Measurements from ENCODE around the gene ITPRIPL2.

ITPRIPL2 gene

GRCh38 chr16:19106625-19107020 lies 7.1 kb upstream of the ITPRIPL2 start:
- H3K27ac ChIP-seq (ENCODE audit: low read length), result no peak overlapping the region
- H3K27me3 ChIP-seq (ENCODE audit: low read depth, low read length), result no peaks in the 10 kb centered on the region
- TF ChIP-seq EZH2phosphoT487 (IDR thresholded peaks at IDR 0.05; ENCODE audit: low read depth), result no peak
- no peak for TF ChIP-seq CTCF (IDR thresholded peaks at IDR 0.05; ENCODE audit: low read depth, low read length)
- H3K79me2 ChIP-seq (ENCODE audit: low read length), result no peaks in the 10 kb centered on the region
- no peaks in the 10 kb centered on the region for H3K9me3 ChIP-seq (ENCODE audit: insufficient read depth, low read length)
- no peak overlapping the region for H3K9ac ChIP-seq (ENCODE audit: low read length)
- H3K4me2 ChIP-seq (ENCODE audit: low read length), result no peak overlapping the region
- H3K4me1 ChIP-seq (ENCODE audit: low read length), result peaks cover 14% of the 10 kb centered on the region
- H2AFZ ChIP-seq (ENCODE audit: low read depth, low read length), result no peak overlapping the region
- H4K20me1 ChIP-seq (ENCODE audit: insufficient read depth, low read length), result no peaks in the 10 kb centered on the region
- no peak overlapping the region for H3K4me3 ChIP-seq (ENCODE audit: low read length)
- no peaks in the 10 kb centered on the region for H3K36me3 ChIP-seq (replicated peaks; ENCODE audit: low read depth, low read length)

GRCh38 chr16:19108409-19109287 lies 5.1 kb upstream of the ITPRIPL2 start:
- Histone ChIP-seq H4K20me1 (ENCODE audit: insufficient read depth, low read length) (no peaks in the 10 kb centered on the region), H3K9me3 (ENCODE audit: insufficient read depth, low read length) (no peaks in the 10 kb centered on the region), H3K4me2 (ENCODE audit: low read length) (peak overlapping the region; percentile 54; the same call in 1 of the 2 replicates)

GRCh38 chr16:19109288-19109664 lies 4.5 kb upstream of the ITPRIPL2 start:
- no peak overlapping the region for H3K9ac ChIP-seq (ENCODE audit: low read length)
- no peaks in the 10 kb centered on the region for H4K20me1 ChIP-seq (ENCODE audit: insufficient read depth, low read length)
- no peaks in the 10 kb centered on the region for H3K79me2 ChIP-seq (ENCODE audit: low read length)
- no peak overlapping the region for H3K4me3 ChIP-seq (ENCODE audit: low read length)
- no peak overlapping the region for H3K27ac ChIP-seq (ENCODE audit: low read length)
- H3K9me3 ChIP-seq (ENCODE audit: insufficient read depth, low read length), result no peaks in the 10 kb centered on the region
- H2AFZ ChIP-seq (ENCODE audit: low read depth, low read length), result no peak overlapping the region
- peaks cover 14% of the 10 kb centered on the region for H3K4me1 ChIP-seq (ENCODE audit: low read length)
- TF ChIP-seq EZH2phosphoT487 (IDR thresholded peaks at IDR 0.05; ENCODE audit: low read depth) (no peak), CTCF (IDR thresholded peaks at IDR 0.05; ENCODE audit: low read depth, low read length) (no peak)
- H3K4me2 ChIP-seq (ENCODE audit: low read length), result no peak overlapping the region
- no peaks in the 10 kb centered on the region for H3K36me3 ChIP-seq (replicated peaks; ENCODE audit: low read depth, low read length)
- no peaks in the 10 kb centered on the region for H3K27me3 ChIP-seq (ENCODE audit: low read depth, low read length)

More at GRCh38 chr16:19108409-19109287, 5.1 kb upstream of the ITPRIPL2 start:
- Histone ChIP-seq H3K27me3 (ENCODE audit: low read depth, low read length) (no peaks in the 10 kb centered on the region), H3K36me3 (replicated peaks; ENCODE audit: low read depth, low read length) (no peaks in the 10 kb centered on the region), H3K79me2 (ENCODE audit: low read length) (no peaks in the 10 kb centered on the region), H3K4me1 (ENCODE audit: low read length) (peaks cover 14% of the 10 kb centered on the region), H3K9ac (ENCODE audit: low read length) (no peak overlapping the region), H2AFZ (ENCODE audit: low read depth, low read length) (no peak overlapping the region), H3K4me3 (ENCODE audit: low read length) (no peak overlapping the region), H3K27ac (ENCODE audit: low read length) (no peak overlapping the region)
- TF ChIP-seq EZH2phosphoT487 (IDR thresholded peaks at IDR 0.05; ENCODE audit: low read depth), result no peak
- TF ChIP-seq CTCF (IDR thresholded peaks at IDR 0.05; ENCODE audit: low read depth, low read length), result no peak

- Histone ChIP-seq H3K4me1 (ENCODE audit: low read length) (peaks cover 14% of the 10 kb centered on the region), H3K4me2 (ENCODE audit: low read length) (no peak overlapping the region), H2AFZ (ENCODE audit: low read depth, low read length) (no peak overlapping the region), H3K27me3 (ENCODE audit: low read depth, low read length) (no peaks in the 10 kb centered on the region), H3K27ac (ENCODE audit: low read length) (no peak overlapping the region), H3K9me3 (ENCODE audit: insufficient read depth, low read length) (no peaks in the 10 kb centered on the region), H4K20me1 (ENCODE audit: insufficient read depth, low read length) (no peaks in the 10 kb centered on the region), H3K4me3 (ENCODE audit: low read length) (no peak overlapping the region), H3K79me2 (ENCODE audit: low read length) (no peaks in the 10 kb centered on the region), H3K9ac (ENCODE audit: low read length) (no peak overlapping the region), H3K36me3 (replicated peaks; ENCODE audit: low read depth, low read length) (no peaks in the 10 kb centered on the region)
- TF ChIP-seq CTCF (IDR thresholded peaks at IDR 0.05; ENCODE audit: low read depth, low read length), result no peak
- no peak for TF ChIP-seq EZH2phosphoT487 (IDR thresholded peaks at IDR 0.05; ENCODE audit: low read depth)
Observed at GRCh38 chr16:19110537-19111360, 3.0 kb upstream of the ITPRIPL2 start.
